HepG2 (cell line): ENCODE results near the gene SPIRE1. TPM values are rescaled to one million over a fixed set of nuclear protein-coding genes. Genes with fewer than 3 reads are reported as not detected.

ENCODE experiments used
- ATAC-seq: fragments of 200-7000 bp; cut with Tn5 transposase; 3 replicates; pipeline ENCODE4 v1.9.1; 2020; ENCODE audit warnings: mild to moderate bottlenecking, moderate library complexity
- BruUV-seq: library from RNA; stranded (reverse); fragments of 400-500 nt; replicated peaks from 2 replicates; lab custom pipeline; 2021; lab: Mats Ljungman, UMichigan
- CTCF ChIA-PET: fragments of 300-600 bp; formaldehyde crosslinking; extraction: SDS; loops from one replicate; lab custom pipeline; 2021; ENCODE audit warnings: low total read pairs, inconsistent platforms, low intra/inter-chr PET ratio; lab: Yijun Ruan, JAX
- POLR2A ChIA-PET: fragments of 350-600 bp; sonication (Branson Sonifier 250); formaldehyde crosslinking; loops from one replicate; lab custom pipeline; 2020; ENCODE audit warnings: antibody characterized with exemption, inconsistent platforms; lab: Yijun Ruan, JAX
- DNase-seq: peaks from one replicate; pipeline ENCODE4 v3.0.0-alpha.2; 2015; ENCODE audit warnings: low spot score
- FAIRE-seq: peaks from 3 replicates; lab custom pipeline; 2011; peaks lifted over from hg19 to GRCh38; lab: Jason Lieb, UNC
- H2AFZ ChIP-seq: one replicate; pipeline ENCODE4 v1.6.1; 2011; ENCODE audit warnings: low read length, inconsistent platforms
- H3K27ac ChIP-seq: fragments of 300-600 bp; 3 replicates; pipeline ENCODE4 v1.8.0; 2011; ENCODE audit warnings: mixed run types, mild to moderate bottlenecking, mixed read lengths, low read length, inconsistent platforms; ENCODE audit not compliant: insufficient read depth; ENCODE audit errors: extremely low read length
- H3K27me3 ChIP-seq, 2 experiments: fragments of 200-600 bp in 1 of 2; 2 replicates in 1 of 2; 3 replicates in 1 of 2; pipeline versions ENCODE4 v1.6.0 to v1.8.0; 2011; ENCODE audit warnings: low read length in 2 of 2, mild to moderate bottlenecking in 2 of 2, moderate library complexity in 2 of 2, inconsistent platforms in 1 of 2; ENCODE audit not compliant: insufficient read depth in 2 of 2, control insufficient read depth in 1 of 2
- H3K36me3 ChIP-seq, 2 experiments: fragments of 200-600 bp in 1 of 2; replicated peaks in 1 of 2; 2 replicates in 1 of 2; 3 replicates in 1 of 2; pipeline versions ENCODE4 v1.5.1 to v1.8.0; 2011; ENCODE audit warnings: low read length in 2 of 2, inconsistent platforms in 1 of 2; ENCODE audit not compliant: insufficient read depth in 2 of 2, control insufficient read depth in 1 of 2
- H3K4me1 ChIP-seq: 2 replicates; pipeline ENCODE4 v1.5.1; 2012; ENCODE audit warnings: low read length, inconsistent platforms; ENCODE audit not compliant: insufficient read depth
- H3K4me2 ChIP-seq: 2 replicates; pipeline ENCODE4 v1.6.0; 2011; ENCODE audit warnings: low read depth, low read length, inconsistent platforms
- H3K4me3 ChIP-seq, 3 experiments: fragments of 200-600 bp in 1 of 3; sonication (generic), shearing (Covaris generic) in 1 of 3; replicated peaks in 1 of 3; 2 replicates each; pipeline ENCODE4 v1.5.1; 2011 to 2016; ENCODE audit warnings: low read length in 3 of 3, inconsistent platforms in 2 of 3, low read depth in 2 of 3, mild to moderate bottlenecking in 2 of 3, control low read depth in 1 of 3, mixed read lengths in 1 of 3; ENCODE audit not compliant: insufficient read depth in 1 of 3
- H3K79me2 ChIP-seq: one replicate; pipeline ENCODE4 v1.6.1; 2011; ENCODE audit warnings: low read length, inconsistent platforms; ENCODE audit not compliant: insufficient read depth
- H3K9ac ChIP-seq: 2 replicates; pipeline ENCODE4 v1.6.0; 2011; ENCODE audit warnings: mild to moderate bottlenecking, low read depth, low read length, inconsistent platforms; ENCODE audit not compliant: insufficient read depth
- H3K9me3 ChIP-seq: 2 replicates; pipeline ENCODE4 v1.5.1; 2012; ENCODE audit warnings: mild to moderate bottlenecking, low read length
- H4K20me1 ChIP-seq: 2 replicates; pipeline ENCODE4 v1.6.0; 2011; ENCODE audit warnings: inconsistent platforms, mild to moderate bottlenecking, low read length, moderate library complexity; ENCODE audit not compliant: insufficient read depth
- CAMTA2 ChIP-seq: sonication (generic); formaldehyde crosslinking; IDR thresholded peaks from 2 replicates; pipeline ENCODE4 v1.4.0; 2020; ENCODE audit warnings: mild to moderate bottlenecking, missing genetic modification reagents, borderline replicate concordance
- HMG20A ChIP-seq: IDR thresholded peaks from 2 replicates; pipeline ENCODE4 v1.6.1; 2016; ENCODE audit warnings: borderline replicate concordance
- HNRNPK ChIP-seq: fragments of 200-400 bp; formaldehyde crosslinking; IDR thresholded peaks from 2 replicates; pipeline ENCODE4 v1.6.1; 2018; ENCODE audit warnings: low read length, low read depth, moderate library complexity, mild to moderate bottlenecking; ENCODE audit not compliant: poor library complexity, severe bottlenecking
- ISX ChIP-seq: sonication (generic); formaldehyde crosslinking; conservative IDR thresholded peaks from 2 replicates; pipeline ENCODE4 v1.5.0; 2020; ENCODE audit warnings: missing genetic modification reagents
- KDM4B ChIP-seq: sonication (generic); formaldehyde crosslinking; IDR thresholded peaks from 2 replicates; pipeline ENCODE4 v1.4.0; 2020; ENCODE audit warnings: missing genetic modification reagents
- REL ChIP-seq: sonication (generic); formaldehyde crosslinking; conservative IDR thresholded peaks from 2 replicates; pipeline ENCODE4 v1.8.0; 2022; ENCODE audit warnings: mild to moderate bottlenecking, missing genetic modification reagents, moderate library complexity
- RFXANK ChIP-seq: IDR thresholded peaks from 2 replicates; pipeline ENCODE4 v1.6.1; 2016
- ZMYM3 ChIP-seq: sonication (generic); formaldehyde crosslinking; IDR thresholded peaks from 2 replicates; pipeline ENCODE4 v1.5.1; 2020; ENCODE audit warnings: mild to moderate bottlenecking, missing genetic modification reagents
- ZNF136 ChIP-seq: sonication (generic); formaldehyde crosslinking; IDR thresholded peaks from 2 replicates; pipeline ENCODE4 v1.8.1; 2022; ENCODE audit warnings: low read depth, mild to moderate bottlenecking, moderate library complexity, missing genetic modification reagents
- ZNF546 ChIP-seq: sonication (generic); formaldehyde crosslinking; conservative IDR thresholded peaks from 2 replicates; pipeline ENCODE4 v1.8.1; 2023; ENCODE audit warnings: mild to moderate bottlenecking, missing genetic modification reagents
- ZNF589 ChIP-seq: sonication (generic); formaldehyde crosslinking; conservative IDR thresholded peaks from 2 replicates; pipeline ENCODE4 v1.8.0; 2022; ENCODE audit warnings: mild to moderate bottlenecking, moderate library complexity, missing genetic modification reagents
- ZNF652 ChIP-seq: IDR thresholded peaks from 2 replicates; pipeline ENCODE4 v1.6.1; 2016; ENCODE audit warnings: low read depth, borderline replicate concordance
- ZNF841 ChIP-seq: sonication (generic); formaldehyde crosslinking; IDR thresholded peaks from 2 replicates; pipeline ENCODE4 v1.8.1; 2023; ENCODE audit warnings: missing genetic modification reagents, borderline replicate concordance
- ZSCAN20 ChIP-seq: sonication (generic); formaldehyde crosslinking; IDR thresholded peaks from 2 replicates; pipeline ENCODE4 v1.4.0; 2020; ENCODE audit warnings: missing genetic modification reagents, mild to moderate bottlenecking, borderline replicate concordance
- in situ Hi-C: cut with HindIII; loops from 2 replicates; pipeline ENCODE4 v1.10.0; 2017; ENCODE audit warnings: low pct_unique_long_range_greater_than_20kb; ENCODE audit not compliant: extremely low pct_ligation_motif_present
- intact Hi-C: fragments of 100-400 bp; cut with micrococcal nuclease; formaldehyde crosslinking; loops from one replicate; pipeline ENCODE4 v1.10.0; 2022; ENCODE audit not compliant: unreplicated experiment
- polyA plus RNA-seq, 8 experiments: library from polyadenylated mRNA; depleted of rRNA in 3 of 8; stranded (reverse) in 7 of 8; unstranded in 1 of 8; fragments of >200 nt; fragmentation: Illumina TruSeq in 4 of 8; extraction: Trizol in 4 of 8; gene quantifications; 2 replicates each; pipeline versions ENCODE4 v1.2.1 to v1.2.3, GENCODE V29; 2011 to 2016; ENCODE audit warnings: low read depth in 4 of 8, missing spikeins in 1 of 8, mixed read lengths in 1 of 8; ENCODE audit not compliant: insufficient read depth in 1 of 8
- total RNA-seq, 5 experiments: library from RNA; depleted of rRNA; stranded (reverse); fragments of >200 nt; fragmentation: Illumina TruSeq; extraction: Trizol; gene quantifications; 2 replicates each; pipeline ENCODE4 v1.2.3, GENCODE V29; 2016; ENCODE audit warnings: low read depth in 1 of 5
- TF ChIP-seq, protein P1 (sequence below): sonication (generic); formaldehyde crosslinking; IDR thresholded peaks from 2 replicates; pipeline ENCODE4 v1.4.0; 2020; ENCODE audit warnings: missing genetic modification reagents
- TF ChIP-seq, protein P2 (sequence below): sonication (generic); formaldehyde crosslinking; IDR thresholded peaks from 2 replicates; pipeline ENCODE4 v1.4.0; 2020; ENCODE audit warnings: missing genetic modification reagents
- TF ChIP-seq, protein P3 (sequence below): sonication (generic); formaldehyde crosslinking; IDR thresholded peaks from 2 replicates; pipeline ENCODE4 v1.5.1; 2020; ENCODE audit warnings: missing genetic modification reagents, mild to moderate bottlenecking, borderline replicate concordance

SPIRE1 gene
- total and polyA plus RNA-seq, 2 of the 13 experiments (the other 11 are each of a cell fraction or from before 2014, with no cell fraction given) = 9.9 to 21.3 TPM

DNA sequence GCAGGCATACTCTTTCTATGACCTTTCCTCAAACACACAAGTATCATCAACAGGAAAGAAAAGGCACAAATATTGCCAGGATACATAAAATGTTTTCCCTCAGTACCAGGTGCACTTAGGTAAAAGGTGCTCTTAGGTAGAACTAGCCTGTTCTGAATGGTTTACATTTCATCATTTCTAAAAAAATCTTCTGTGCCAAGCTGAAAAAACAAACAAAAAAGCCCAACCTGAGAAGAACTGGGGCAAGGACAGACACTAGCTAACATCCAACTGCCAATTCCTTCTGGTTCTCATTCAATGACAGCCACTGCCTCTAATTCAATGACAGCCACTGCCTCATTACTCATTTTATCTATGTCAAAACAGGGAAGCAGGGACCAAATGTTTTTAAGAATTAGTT is 68.5 kb downstream of the SPIRE1 start:
- Histone ChIP-seq H3K9me3 (no peaks in the 10 kb centered on the region), H3K36me3 (no peaks in the 10 kb centered on the region), H3K79me2 (no peaks in the 10 kb centered on the region), H3K27ac (no peak overlapping the region), H4K20me1 (no peaks in the 10 kb centered on the region)
- ATAC-seq (no peak), FAIRE-seq (no peak)
- intact Hi-C loops = no loop called here
- TF ChIP-seq, protein P1, sequence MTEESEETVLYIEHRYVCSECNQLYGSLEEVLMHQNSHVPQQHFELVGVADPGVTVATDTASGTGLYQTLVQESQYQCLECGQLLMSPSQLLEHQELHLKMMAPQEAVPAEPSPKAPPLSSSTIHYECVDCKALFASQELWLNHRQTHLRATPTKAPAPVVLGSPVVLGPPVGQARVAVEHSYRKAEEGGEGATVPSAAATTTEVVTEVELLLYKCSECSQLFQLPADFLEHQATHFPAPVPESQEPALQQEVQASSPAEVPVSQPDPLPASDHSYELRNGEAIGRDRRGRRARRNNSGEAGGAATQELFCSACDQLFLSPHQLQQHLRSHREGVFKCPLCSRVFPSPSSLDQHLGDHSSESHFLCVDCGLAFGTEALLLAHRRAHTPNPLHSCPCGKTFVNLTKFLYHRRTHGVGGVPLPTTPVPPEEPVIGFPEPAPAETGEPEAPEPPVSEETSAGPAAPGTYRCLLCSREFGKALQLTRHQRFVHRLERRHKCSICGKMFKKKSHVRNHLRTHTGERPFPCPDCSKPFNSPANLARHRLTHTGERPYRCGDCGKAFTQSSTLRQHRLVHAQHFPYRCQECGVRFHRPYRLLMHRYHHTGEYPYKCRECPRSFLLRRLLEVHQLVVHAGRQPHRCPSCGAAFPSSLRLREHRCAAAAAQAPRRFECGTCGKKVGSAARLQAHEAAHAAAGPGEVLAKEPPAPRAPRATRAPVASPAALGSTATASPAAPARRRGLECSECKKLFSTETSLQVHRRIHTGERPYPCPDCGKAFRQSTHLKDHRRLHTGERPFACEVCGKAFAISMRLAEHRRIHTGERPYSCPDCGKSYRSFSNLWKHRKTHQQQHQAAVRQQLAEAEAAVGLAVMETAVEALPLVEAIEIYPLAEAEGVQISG = no peak
- TF ChIP-seq RFXANK (CRISPR knock-in tag) (no peak), ZNF841 (CRISPR knock-in tag) (no peak), CAMTA2 (CRISPR knock-in tag) (no peak), KDM4B (CRISPR knock-in tag) (no peak), HNRNPK (no peak), HMG20A (no peak), ZNF546 (CRISPR knock-in tag) (no peak), ZSCAN20 (CRISPR knock-in tag) (no peak), ZNF589 (CRISPR knock-in tag) (no peak), ZMYM3 (CRISPR knock-in tag) (no peak), ZNF136 (CRISPR knock-in tag) (no peak), ZNF652 (no peak), REL (CRISPR knock-in tag) (no peak), ISX (no peak)
- TF ChIP-seq, protein P2, sequence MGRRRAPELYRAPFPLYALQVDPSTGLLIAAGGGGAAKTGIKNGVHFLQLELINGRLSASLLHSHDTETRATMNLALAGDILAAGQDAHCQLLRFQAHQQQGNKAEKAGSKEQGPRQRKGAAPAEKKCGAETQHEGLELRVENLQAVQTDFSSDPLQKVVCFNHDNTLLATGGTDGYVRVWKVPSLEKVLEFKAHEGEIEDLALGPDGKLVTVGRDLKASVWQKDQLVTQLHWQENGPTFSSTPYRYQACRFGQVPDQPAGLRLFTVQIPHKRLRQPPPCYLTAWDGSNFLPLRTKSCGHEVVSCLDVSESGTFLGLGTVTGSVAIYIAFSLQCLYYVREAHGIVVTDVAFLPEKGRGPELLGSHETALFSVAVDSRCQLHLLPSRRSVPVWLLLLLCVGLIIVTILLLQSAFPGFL (CRISPR knock-in tag) = no peak
- TF ChIP-seq, protein P3, sequence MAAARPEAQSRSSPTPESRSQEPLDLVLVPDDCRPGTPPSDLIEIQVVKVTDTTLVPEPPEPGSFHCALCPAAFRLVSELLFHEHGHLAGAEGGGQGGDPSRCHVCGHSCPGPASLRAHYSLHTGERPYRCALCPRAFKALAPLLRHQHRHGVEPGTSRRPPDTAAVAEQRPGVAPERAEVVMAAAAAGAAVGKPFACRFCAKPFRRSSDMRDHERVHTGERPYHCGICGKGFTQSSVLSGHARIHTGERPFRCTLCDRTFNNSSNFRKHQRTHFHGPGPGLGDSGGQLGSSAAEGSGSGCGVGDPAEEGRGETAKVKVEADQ = no peak
- TF ChIP-seq, all 625 proteins: peak for 0
- Histone ChIP-seq H3K4me1 (peaks cover 39% of the 10 kb centered on the region), H3K9ac (no peak overlapping the region), H3K27me3 (no peaks in the 10 kb centered on the region), H3K4me3 (no peak overlapping the region), H2AFZ (no peak overlapping the region), H3K4me2 (no peak overlapping the region)
- CTCF ChIA-PET = no interaction called here
- in situ Hi-C loops = no loop called here
- no peak for DNase-seq
- POLR2A ChIA-PET = interaction anchor here (1.1 to 1.3 kb wide), 3 partner anchors 8 to 113 kb away, joined by 3 read pairs; partner anchors contain the start of gene CEP76
- BruUV-seq = no TSS peak
